C4-2B (cell line): ENCODE measurements around the gene SPC24.

ENCODE experiments used
- H3K27ac ChIP-seq: fragments of 450-650 bp; 2 replicates; pipeline ENCODE4 v1.5.1; 2017
- ZFX ChIP-seq: fragments of 450-650 bp; IDR thresholded peaks from 2 replicates; pipeline ENCODE4 v1.6.1; 2017
- TF ChIP-seq, protein P1 (sequence below): fragments of 450-650 bp; conservative IDR thresholded peaks from 2 replicates; pipeline ENCODE4 v1.5.1; 2017; ENCODE audit warnings: mild to moderate bottlenecking

Gene SPC24

DNA sequence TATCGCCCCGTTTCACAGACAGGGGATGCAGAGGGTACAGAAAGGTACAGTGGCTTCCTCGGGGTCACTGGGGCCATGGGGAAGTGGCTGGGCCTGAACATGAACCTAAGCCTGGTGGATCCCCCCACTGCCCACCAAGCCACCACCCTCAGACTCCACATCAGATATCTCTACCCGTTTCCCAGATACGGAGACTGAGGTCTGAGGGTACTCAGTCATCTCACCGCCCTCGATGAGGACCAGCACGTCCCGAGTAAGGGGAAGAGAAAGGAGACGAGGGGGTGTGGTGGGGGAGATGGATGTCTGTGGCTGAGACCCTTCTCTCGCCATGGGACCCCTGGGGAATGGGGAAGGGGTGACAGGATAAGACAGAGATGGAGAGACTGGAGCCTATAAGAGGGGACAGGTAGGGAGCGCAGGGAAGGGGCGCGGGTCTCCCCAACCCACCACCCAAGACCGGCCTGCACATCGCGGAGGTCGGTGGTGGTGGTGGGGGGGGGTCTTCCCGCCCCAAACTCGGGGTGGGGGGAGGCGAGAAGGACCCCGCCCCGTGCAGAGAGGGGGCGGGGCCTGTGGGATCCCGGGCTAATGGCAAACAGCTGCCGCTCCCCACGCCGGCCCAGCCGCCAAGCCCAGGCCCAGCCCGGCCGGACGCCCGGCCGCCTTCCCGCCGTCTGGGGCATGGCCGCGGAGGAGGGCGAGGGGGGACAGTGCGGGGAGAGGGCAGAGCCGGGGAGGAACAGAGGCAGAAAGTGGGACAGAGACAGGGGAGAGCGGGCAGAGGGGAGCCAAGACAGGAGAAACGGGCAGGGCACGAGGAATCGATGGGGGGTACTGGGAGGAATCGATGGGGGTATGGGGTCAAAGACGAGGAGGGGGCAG is 41.1 kb upstream of the SPC24 start:
- H3K27ac ChIP-seq: peak overlapping the region; percentile 85
- TF ChIP-seq ZFX: 0 out of 2 replicates have a peak, but pooled peaks have one; percentile 38
- TF ChIP-seq, protein P1, sequence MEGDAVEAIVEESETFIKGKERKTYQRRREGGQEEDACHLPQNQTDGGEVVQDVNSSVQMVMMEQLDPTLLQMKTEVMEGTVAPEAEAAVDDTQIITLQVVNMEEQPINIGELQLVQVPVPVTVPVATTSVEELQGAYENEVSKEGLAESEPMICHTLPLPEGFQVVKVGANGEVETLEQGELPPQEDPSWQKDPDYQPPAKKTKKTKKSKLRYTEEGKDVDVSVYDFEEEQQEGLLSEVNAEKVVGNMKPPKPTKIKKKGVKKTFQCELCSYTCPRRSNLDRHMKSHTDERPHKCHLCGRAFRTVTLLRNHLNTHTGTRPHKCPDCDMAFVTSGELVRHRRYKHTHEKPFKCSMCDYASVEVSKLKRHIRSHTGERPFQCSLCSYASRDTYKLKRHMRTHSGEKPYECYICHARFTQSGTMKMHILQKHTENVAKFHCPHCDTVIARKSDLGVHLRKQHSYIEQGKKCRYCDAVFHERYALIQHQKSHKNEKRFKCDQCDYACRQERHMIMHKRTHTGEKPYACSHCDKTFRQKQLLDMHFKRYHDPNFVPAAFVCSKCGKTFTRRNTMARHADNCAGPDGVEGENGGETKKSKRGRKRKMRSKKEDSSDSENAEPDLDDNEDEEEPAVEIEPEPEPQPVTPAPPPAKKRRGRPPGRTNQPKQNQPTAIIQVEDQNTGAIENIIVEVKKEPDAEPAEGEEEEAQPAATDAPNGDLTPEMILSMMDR: no peak

DNA sequence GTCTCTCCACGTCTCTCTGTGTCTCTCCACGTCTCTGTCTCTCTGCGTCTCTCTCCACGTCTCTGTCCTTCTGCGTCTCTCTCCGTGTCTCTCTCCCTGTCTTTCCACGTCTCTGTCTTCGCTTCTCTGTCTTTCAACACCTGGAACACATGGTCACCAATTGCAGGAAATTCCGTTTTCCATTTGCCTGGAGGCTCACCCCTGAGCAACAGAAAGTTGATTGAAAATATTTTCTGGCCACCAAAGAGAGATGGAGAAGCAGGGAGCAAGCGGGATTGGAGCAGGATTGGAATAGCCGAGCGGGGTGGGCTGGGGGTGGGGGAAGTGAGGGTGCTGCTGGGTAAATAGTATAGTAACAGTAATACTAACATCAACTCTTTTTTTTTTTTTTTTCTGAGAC is 40.1 kb upstream of the SPC24 start:
- TF ChIP-seq ZFX: no peak
- TF ChIP-seq, protein P1: no peak
- no peak overlapping the region for H3K27ac ChIP-seq

DNA sequence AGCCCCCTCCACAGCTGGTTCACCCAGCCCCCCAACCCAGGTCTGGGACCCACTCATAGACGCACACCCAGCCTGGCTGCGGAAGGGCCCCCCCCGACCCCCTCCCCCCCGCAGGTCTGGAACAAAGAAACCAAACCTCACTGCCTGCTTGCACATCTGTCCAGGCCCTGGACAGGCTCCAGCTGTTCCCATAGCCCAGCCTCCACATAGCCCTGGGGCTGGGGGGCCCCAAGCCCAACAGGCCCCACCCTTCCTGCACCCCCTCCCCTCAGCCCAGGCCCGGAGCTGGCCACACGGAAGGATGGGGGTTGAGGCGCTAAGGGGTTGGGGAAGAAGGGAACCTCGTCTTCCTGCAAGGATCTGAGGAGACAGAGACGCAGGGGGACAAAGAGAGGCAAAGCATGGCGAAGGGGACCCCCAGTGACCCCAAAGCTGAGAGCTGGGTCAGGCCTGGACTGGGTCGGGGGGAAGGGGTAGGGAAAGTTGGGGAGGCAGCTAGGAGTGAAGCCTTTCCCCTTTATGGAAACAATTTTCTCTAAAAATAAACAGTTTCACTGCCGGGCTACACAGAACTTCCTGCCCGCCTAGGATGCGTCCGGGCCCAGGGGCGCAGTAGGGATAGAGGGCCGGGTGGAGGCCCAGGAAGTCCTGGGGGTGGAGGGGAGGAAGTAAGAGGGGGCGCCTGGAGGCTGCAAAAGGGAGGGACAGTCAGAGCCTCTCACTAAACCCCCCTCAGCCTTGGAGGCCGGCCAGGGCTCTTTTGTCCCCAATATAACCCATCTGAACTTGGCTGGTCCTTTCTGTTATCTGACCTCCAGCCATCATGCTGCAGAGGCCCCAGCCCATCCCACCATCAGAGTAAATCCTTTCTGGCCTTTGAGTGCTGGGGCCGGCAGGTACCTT is 39.3 kb upstream of the SPC24 start:
- no peak overlapping the region for H3K27ac ChIP-seq
- no peak for TF ChIP-seq ZFX
- TF ChIP-seq, protein P1: no peak

DNA sequence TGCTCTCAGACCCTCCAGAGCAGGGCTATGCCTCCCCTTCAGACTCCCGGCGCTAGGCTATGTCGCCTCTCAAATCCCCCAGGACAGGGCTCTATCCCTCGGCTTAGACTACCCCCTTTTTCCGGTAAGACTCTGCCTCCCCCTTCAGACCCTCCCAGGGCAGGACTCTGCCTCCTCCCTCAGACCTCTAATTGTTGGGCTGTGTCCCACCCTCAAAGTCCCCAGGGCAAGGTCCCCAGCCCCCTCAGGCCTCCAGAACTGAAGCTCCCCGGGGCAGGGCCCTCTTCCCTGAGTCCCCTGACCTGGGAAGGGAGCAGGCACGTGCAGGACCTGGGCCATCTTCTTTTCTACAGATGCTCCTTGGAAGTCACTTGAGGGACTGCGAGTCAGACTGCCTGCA is 38.6 kb upstream of the SPC24 start:
- TF ChIP-seq, protein P1: no peak
- no peak for TF ChIP-seq ZFX
- H3K27ac ChIP-seq: no peak overlapping the region

DNA sequence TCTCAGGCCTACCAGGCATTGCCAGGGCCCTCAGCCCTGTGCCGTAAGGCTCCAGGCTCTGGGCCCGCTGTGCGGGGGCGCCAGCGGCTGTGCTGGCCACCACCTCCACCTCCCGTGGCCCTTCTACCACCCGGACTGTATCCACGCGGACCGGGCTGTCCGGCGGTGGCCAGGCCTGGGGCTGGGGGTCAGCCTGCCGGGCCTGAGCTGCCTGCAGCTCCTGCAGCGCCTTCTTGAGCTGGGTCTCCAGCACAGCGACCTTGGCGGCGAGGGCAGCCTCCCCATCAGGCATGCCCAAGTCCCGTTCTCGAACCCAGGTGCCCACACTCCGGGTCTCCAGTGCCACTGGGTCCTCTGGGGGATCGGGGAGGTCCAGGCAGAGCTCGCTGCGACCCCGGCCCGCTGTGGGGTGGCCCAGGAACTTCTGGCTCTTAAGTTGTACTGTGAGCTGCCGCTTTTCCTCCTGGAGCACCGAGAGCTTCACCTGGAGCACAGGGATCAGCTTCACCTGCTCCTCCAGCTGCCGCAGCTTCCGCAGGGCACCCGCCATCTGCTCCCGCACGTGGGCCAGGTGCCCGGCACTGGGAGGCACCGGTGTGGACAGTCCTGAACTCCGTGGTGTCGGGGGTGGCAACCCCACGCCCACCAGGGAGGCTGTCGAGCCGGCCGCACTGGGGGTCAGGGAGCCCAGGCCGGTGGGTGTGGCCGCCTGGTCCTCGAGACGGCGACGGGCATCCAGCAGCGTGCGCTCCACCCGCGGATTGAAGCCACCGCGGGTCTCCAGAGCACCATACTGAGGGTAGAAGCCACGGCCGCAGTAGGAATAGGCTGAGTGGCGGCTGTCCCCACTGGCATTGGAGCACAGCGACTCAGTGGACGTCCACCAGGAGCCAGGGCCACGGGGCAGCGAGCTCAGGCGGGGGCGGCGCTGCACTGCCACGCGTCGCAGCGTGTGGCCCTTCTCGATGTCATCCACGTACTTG is 37.7 kb upstream of the SPC24 start:
- TF ChIP-seq, protein P1: no peak
- no peak for TF ChIP-seq ZFX
- H3K27ac ChIP-seq: no peak overlapping the region

DNA sequence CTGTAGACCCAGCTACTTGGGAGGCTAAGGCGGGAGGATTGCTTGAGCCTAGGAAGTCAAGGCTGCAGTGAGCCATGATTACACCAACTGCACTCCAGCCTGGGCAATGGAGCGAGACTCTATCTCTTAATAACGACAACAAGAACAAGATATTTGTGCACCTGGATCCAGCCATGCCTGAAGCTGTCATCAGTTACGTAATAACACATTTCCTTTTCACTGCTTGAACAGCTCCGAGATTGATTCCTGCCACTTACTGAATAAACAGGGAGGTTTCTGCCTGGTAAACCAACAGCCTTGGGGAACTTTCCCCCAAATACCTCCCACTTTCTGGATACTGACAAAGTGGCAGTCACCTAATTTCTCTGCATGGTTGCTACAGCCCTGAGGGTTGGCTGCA is 36.4 kb upstream of the SPC24 start:
- H3K27ac ChIP-seq: no peak overlapping the region
- TF ChIP-seq ZFX: no peak

DNA sequence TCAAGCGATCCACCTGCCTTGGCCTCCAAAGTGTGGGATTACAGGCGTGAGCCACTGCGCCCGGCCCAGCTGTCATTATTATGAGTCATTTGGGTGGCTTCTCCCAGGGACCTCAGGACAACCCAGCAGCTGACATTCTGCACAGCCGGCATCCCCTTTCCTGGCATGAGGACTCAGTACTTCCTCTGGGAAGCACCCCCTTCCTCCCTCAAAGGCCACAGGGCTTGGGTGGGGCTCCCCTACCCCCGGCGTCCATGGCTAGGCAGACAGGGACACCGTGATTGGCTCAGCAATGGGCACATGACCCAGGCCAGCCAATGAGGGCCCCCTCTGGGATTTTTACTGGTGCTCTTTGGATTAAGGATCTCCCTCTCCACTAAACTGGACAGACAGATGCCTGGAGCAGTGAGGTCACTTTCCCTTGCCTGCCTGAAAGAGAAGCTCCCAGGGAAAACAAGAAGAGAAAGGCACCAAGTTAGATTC is 35.7 kb upstream of the SPC24 start:
- TF ChIP-seq, protein P1: no peak
- TF ChIP-seq ZFX: no peak
- H3K27ac ChIP-seq: no peak overlapping the region
